ENCODE results near the gene SHLD3.
"Not testable (repeated sequence)": the region's sequence is repeated elsewhere in the genome, so short reads cannot be mapped to it uniquely, and the experiment has no call there.

SHLD3 gene, protein sequence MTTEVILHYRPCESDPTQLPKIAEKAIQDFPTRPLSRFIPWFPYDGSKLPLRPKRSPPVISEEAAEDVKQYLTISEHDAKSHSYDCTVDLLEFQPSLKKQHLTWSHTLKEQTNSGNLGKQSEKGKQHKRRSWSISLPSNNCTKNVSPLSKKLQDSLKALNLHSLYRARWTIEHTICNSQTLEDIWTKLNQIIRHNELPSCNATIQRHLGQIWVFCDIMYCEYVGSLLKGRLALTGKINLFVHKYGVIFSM

GRCh38 chr5:65624571-65625555, at the start of gene SHLD3, which contains the start of gene TRAPPC13:
Gene SHLD3, plus strand, starts transcription at chr5:65625027. Its CDS starts 4,561 bp downstream, at chr5:65629588.
Gene TRAPPC13, plus strand, starts transcription at chr5:65625027. Its CDS starts 34 bp downstream, at chr5:65625061.
- peak; percentile 64 for DNase-seq (ENCODE audit: low read depth)

DNA sequence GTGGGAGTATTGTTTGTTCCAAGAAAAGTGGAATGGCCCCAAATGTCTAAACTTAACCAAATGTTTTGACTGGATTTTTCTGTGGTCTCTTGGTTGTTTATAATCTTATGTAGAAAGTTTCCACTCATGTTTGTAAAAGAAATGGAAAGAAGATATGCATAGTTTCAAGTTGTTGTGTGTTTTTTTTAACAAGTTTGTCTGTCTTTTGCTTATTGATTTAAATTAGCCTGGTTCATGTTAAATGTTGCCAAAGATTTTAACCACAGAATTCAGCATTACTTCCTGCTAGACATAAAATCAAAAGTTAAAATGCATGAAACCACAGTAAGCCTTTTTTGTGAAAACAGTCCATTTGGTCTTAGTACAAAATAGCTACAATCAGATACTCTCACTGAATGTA, 47.7 kb upstream of the SHLD3 start:
- DNase-seq (ENCODE audit: low read depth): no peak

GRCh38 chr5:65588694-65589093, 36.1 kb upstream of the SHLD3 start:
- DNase-seq (ENCODE audit: low read depth): no peak

- DNase-seq (ENCODE audit: low read depth): not testable (repeated sequence)
Measured at GRCh38 chr5:65601761-65602160, 23.1 kb upstream of the SHLD3 start.

GRCh38 chr5:65611524-65611923, 13.3 kb upstream of the SHLD3 start:
- DNase-seq (ENCODE audit: low read depth): no peak

GRCh38 chr5:65612298-65612907, 12.4 kb upstream of the SHLD3 start:
- DNase-seq (ENCODE audit: low read depth): no peak

GRCh38 chr5:65620021-65620420, 4.8 kb upstream of the SHLD3 start:
- no peak for DNase-seq (ENCODE audit: low read depth)

- not testable (repeated sequence) for DNase-seq (ENCODE audit: low read depth)
Measured at GRCh38 chr5:65621961-65622360, 2.9 kb upstream of the SHLD3 start.

DNA sequence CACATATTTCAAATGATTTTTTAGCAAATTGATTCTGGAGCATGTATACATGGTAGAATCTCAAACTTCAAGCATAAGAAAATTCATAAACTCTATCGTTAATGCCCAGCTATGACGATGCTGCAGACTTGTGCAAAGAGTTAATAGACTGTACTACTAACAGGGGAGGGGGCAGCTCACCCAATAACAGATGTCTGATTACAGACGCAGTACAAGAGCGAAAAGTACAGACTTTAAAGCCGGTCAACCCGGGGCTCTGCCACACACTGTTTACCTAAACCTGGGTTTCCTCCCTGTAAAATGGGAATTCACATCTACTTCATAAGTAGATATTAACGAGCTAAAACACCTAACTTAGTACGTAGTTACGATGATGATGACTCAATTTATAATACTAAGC, 1.3 kb upstream of the SHLD3 start:
- no peak for DNase-seq (ENCODE audit: low read depth)

GRCh38 chr5:65624025-65624570, 729 bp upstream of the SHLD3 start, which contains the start of gene TRIM23:
Gene TRIM23, minus strand, starts transcription at chr5:65624333. Its CDS starts 59 bp downstream, at chr5:65624274.
- peak; percentile 84 for DNase-seq (ENCODE audit: low read depth)

DNA sequence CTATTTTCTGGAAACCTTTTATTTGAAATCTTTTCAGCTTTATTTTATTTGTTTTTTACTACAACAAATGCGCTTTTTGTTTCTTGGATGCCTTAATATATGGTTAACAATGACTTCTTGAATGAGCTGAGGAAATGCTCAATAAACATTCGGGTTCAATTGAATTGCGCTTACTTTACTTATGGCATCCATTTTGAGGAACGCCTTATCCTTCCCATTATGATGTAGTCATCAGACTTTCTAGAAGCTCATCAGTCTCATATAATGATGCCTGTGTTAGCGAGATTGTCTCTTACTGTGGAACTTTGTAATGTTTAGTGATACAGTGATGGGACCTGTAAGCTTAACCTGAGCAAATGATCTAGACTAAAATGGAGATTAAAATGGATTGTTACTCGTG, 916 bp downstream of the SHLD3 start:
- no peak for DNase-seq (ENCODE audit: low read depth)

DNA sequence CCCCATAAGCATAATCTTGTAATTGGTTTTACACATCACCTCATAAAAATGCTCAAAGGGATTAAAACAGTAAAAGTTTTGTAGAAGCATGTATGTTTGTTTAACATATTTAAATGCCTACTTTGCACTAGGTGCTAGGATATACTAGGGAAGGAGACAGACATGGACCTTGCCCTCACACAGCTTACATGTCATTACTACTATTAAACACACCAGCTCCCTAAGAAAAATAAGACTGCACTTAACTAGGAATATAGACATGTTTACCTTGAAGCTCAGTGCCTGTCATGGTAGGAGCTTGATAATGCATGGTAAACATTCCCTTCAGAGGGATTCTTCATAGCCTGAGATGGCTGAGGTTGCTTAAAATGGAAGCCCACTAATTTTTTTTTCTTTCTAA, 6.2 kb downstream of the SHLD3 start:
- DNase-seq (ENCODE audit: low read depth): no peak

DNA sequence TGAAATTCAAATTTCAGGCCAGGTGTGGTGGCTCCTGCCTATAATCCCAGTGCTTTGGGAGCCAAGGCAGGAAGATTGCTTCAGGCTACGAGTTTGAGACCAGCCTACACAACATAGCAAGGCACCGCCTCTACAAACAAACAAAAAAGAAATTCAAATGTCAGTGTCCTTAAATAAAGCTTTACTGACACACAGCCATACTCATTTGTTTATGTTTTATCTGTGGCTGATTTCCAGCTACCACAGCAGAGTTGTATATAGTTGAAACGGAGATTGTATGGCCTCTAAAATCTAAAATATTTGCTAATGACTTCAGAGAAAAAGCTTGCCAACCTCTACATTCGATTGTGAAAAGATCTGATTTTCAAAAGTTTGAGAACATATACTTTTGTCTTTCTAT, 15.4 kb downstream of the SHLD3 start:
- DNase-seq (ENCODE audit: low read depth): no peak

GRCh38 chr5:65646938-65647337, 22.1 kb downstream of the SHLD3 start:
- DNase-seq (ENCODE audit: low read depth): no peak

DNA sequence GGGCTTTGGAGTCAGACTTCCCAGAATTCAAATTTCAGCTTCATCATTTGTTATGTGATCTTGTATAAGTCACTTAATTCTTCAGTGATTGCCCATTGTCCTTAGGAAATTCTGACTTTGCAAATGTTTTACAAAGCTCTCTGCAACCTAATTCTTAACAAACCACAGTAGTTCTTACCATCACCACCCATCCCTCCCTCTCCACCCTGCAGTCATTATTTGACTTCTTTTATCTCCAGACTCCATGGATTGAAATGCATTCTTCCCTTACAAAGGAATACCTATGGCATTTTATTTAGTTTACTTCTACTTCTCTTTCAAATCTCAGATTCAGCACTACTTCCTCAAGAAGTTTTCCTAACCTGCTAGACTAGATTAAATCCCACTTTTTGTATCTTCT, 23.1 kb downstream of the SHLD3 start:
- no peak for DNase-seq (ENCODE audit: low read depth)

DNA sequence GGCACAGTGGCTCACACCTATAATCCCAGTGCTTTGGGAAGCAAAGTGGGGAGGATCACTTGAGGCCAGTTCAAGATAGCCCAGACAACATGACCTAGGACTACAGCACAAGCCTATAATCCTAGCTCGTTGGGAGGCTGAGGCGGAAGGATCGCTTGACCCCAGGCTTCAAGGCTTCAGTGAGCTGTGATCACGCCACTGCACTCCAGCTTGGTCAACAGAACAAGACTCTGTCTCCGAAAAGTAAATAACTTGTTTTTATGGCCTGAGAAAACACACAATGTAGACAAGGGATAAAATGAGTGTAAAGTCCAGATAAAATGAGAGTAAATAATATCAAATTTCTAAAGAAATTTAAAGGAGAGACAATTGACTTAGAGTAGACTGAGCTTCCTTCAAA, 26.3 kb downstream of the SHLD3 start:
- DNase-seq (ENCODE audit: low read depth): no peak

GRCh38 chr5:65654713-65655112, 29.9 kb downstream of the SHLD3 start:
- DNase-seq (ENCODE audit: low read depth): no peak

- DNase-seq (ENCODE audit: low read depth): no peak
Measured at GRCh38 chr5:65663804-65664521, 39.1 kb downstream of the SHLD3 start.

DNA sequence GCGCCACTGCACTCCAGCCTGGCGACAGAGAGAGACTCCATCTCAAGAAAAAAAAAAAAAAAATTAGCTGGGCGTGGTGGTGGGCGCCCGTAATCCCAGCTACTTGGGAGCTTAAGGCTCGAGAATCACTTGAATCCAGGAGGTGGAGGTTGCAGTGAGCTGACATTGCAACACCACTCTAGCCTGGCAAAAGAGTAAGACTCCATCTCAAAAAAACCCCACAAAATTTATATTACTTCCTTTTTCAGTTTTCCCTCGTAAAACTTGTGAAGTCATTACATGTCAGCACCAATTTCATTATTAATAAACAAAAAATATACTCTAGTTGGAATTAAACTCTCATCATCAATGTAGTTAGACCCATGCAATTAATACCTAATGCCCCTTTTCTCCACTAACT, 43.9 kb downstream of the SHLD3 start:
- DNase-seq (ENCODE audit: low read depth): no peak

- no peak for DNase-seq (ENCODE audit: low read depth)
Measured at GRCh38 chr5:65672796-65673195, 48.0 kb downstream of the SHLD3 start.

- no peak for DNase-seq (ENCODE audit: low read depth)
Measured at GRCh38 chr5:65674749-65675148, 49.9 kb downstream of the SHLD3 start.

GRCh38 chr5:65676056-65676455, 51.2 kb downstream of the SHLD3 start:
- DNase-seq (ENCODE audit: low read depth): not testable (repeated sequence)

Measured in activated T-cell treated with anti-CD3 and anti-CD28 coated beads for 48 hours (primary cell).